ENCODE data around the gene RAPGEF6.
"Not testable (repeated sequence)": the region's sequence is repeated elsewhere in the genome, so short reads cannot be mapped to it uniquely, and the experiment has no call there.

RAPGEF6 gene

GRCh38 chr5:131634996-131635683 lies at the start of gene RAPGEF6:
TSS of gene RAPGEF6 (minus strand) at chr5:131635229. CDS start at chr5:131635030, 199 bp downstream.
- TF ChIP-seq, protein P1, sequence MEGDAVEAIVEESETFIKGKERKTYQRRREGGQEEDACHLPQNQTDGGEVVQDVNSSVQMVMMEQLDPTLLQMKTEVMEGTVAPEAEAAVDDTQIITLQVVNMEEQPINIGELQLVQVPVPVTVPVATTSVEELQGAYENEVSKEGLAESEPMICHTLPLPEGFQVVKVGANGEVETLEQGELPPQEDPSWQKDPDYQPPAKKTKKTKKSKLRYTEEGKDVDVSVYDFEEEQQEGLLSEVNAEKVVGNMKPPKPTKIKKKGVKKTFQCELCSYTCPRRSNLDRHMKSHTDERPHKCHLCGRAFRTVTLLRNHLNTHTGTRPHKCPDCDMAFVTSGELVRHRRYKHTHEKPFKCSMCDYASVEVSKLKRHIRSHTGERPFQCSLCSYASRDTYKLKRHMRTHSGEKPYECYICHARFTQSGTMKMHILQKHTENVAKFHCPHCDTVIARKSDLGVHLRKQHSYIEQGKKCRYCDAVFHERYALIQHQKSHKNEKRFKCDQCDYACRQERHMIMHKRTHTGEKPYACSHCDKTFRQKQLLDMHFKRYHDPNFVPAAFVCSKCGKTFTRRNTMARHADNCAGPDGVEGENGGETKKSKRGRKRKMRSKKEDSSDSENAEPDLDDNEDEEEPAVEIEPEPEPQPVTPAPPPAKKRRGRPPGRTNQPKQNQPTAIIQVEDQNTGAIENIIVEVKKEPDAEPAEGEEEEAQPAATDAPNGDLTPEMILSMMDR (IDR thresholded peaks at IDR 0.05; ENCODE audit: low read depth, low read length), result no peak
- no peaks in the 10 kb centered on the region for H3K9me3 ChIP-seq (ENCODE audit: severe bottlenecking)
- no peaks in the 10 kb centered on the region for H3K27me3 ChIP-seq (ENCODE audit: insufficient read depth, low read depth, severe bottlenecking)
- H3K4me3 ChIP-seq (ENCODE audit: low read depth, low read length), result peak within 1 kb of the TSS; percentile 99
- DNase-seq, result peak; percentile 97
- peak within 1 kb of the TSS; percentile 83 for H3K27ac ChIP-seq
- no peaks in the 10 kb centered on the region for H3K36me3 ChIP-seq

GRCh38 chr5:131684595-131684994 lies 49.6 kb upstream of the RAPGEF6 start:
- no peak for DNase-seq
- Histone ChIP-seq H3K4me3 (ENCODE audit: low read depth, low read length) (no peak overlapping the region), H3K27me3 (ENCODE audit: insufficient read depth, low read depth, severe bottlenecking) (no peaks in the 10 kb centered on the region), H3K27ac (no peak overlapping the region), H3K9me3 (ENCODE audit: severe bottlenecking) (no peaks in the 10 kb centered on the region), H3K36me3 (no peaks in the 10 kb centered on the region)
- TF ChIP-seq, protein P1 (IDR thresholded peaks at IDR 0.05; ENCODE audit: low read depth, low read length), result no peak

- no peak overlapping the region for H3K27ac ChIP-seq
Measured at GRCh38 chr5:131684051-131684450, 49.0 kb upstream of the RAPGEF6 start.

GRCh38 chr5:131682826-131683225 lies 47.8 kb upstream of the RAPGEF6 start:
- H3K4me3 ChIP-seq (ENCODE audit: low read depth, low read length), result no peak overlapping the region
- no peaks in the 10 kb centered on the region for H3K27me3 ChIP-seq (ENCODE audit: insufficient read depth, low read depth, severe bottlenecking)
- H3K27ac ChIP-seq, result no peak overlapping the region
- no peaks in the 10 kb centered on the region for H3K9me3 ChIP-seq (ENCODE audit: severe bottlenecking)
- DNase-seq, result no peak
- H3K36me3 ChIP-seq, result peaks cover 8% of the 10 kb centered on the region
- TF ChIP-seq, protein P1 (IDR thresholded peaks at IDR 0.05; ENCODE audit: low read depth, low read length), result no peak

More at GRCh38 chr5:131684051-131684450, 49.0 kb upstream of the RAPGEF6 start:
- Histone ChIP-seq H3K27me3 (ENCODE audit: insufficient read depth, low read depth, severe bottlenecking) (no peaks in the 10 kb centered on the region), H3K4me3 (ENCODE audit: low read depth, low read length) (no peak overlapping the region), H3K9me3 (ENCODE audit: severe bottlenecking) (no peaks in the 10 kb centered on the region), H3K36me3 (no peaks in the 10 kb centered on the region)
- no peak for DNase-seq
- TF ChIP-seq, protein P1 (IDR thresholded peaks at IDR 0.05; ENCODE audit: low read depth, low read length), result no peak

DNA sequence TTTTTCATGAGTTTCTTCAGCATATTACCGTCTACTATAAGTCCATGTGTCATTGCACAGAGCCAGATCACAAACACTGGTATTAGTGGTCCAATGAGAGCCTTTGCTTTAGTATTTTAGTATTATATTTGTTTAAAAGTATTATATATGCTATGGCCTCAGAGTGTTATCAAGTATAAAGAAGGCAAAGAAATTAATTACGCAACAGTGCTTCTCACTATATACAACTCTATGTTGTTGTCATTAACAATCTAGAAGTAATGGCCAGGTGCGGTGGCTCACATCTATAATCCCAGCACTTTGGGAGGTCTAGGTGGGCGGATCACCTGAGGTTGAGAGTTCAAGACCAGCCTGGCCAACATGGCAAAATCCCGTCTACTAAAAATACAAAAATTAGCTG lies 47.1 kb upstream of the RAPGEF6 start:
- Histone ChIP-seq H3K4me3 (ENCODE audit: low read depth, low read length) (no peak overlapping the region), H3K36me3 (peaks cover 11% of the 10 kb centered on the region), H3K27me3 (ENCODE audit: insufficient read depth, low read depth, severe bottlenecking) (no peaks in the 10 kb centered on the region), H3K27ac (no peak overlapping the region), H3K9me3 (ENCODE audit: severe bottlenecking) (no peaks in the 10 kb centered on the region)
- TF ChIP-seq, protein P1 (IDR thresholded peaks at IDR 0.05; ENCODE audit: low read depth, low read length), result no peak
- DNase-seq, result no peak

GRCh38 chr5:131679911-131680310 lies 44.9 kb upstream of the RAPGEF6 start:
- peaks cover 15% of the 10 kb centered on the region for H3K36me3 ChIP-seq
- DNase-seq, result no peak
- no peak overlapping the region for H3K4me3 ChIP-seq (ENCODE audit: low read depth, low read length)
- TF ChIP-seq, protein P1 (IDR thresholded peaks at IDR 0.05; ENCODE audit: low read depth, low read length), result no peak
- H3K27me3 ChIP-seq (ENCODE audit: insufficient read depth, low read depth, severe bottlenecking), result no peaks in the 10 kb centered on the region
- no peaks in the 10 kb centered on the region for H3K9me3 ChIP-seq (ENCODE audit: severe bottlenecking)
- H3K27ac ChIP-seq, result no peak overlapping the region

- H3K9me3 ChIP-seq (ENCODE audit: severe bottlenecking); H3K27me3 ChIP-seq (ENCODE audit: insufficient read depth, low read depth, severe bottlenecking); H3K27ac ChIP-seq; H3K4me3 ChIP-seq (ENCODE audit: low read depth, low read length); DNase-seq: not testable (repeated sequence)
- H3K36me3 ChIP-seq, result peaks cover 15% of the 10 kb centered on the region
Measured at GRCh38 chr5:131678273-131678672, 43.2 kb upstream of the RAPGEF6 start.

Measured in WERI-Rb-1 (cell line).